NOMO-1 treated with dmso at 0.1 percent for 144 hours (cell line): ENCODE data around the gene ZNF268.

Source experiments
- DNase-seq: peaks from one replicate; lab custom pipeline; 2025; ENCODE audit not compliant: unreplicated experiment; lab: John Stamatoyannopoulos, UW

ZNF268 gene

GRCh38 chr12:133181238-133181959 is at the start of gene ZNF268:
TSS of gene ZNF268 (plus strand) at chr12:133181495. CDS start at chr12:133181998, 503 bp downstream.
- DNase-seq = peak; percentile 90

GRCh38 chr12:133135747-133136146 is 45.5 kb upstream of the ZNF268 start:
- no peak for DNase-seq

- DNase-seq = no peak
Measured at GRCh38 chr12:133145981-133146380, 35.3 kb upstream of the ZNF268 start.

GRCh38 chr12:133156125-133156690 is 25.1 kb upstream of the ZNF268 start:
- DNase-seq = no peak

GRCh38 chr12:133165776-133166175 is 15.5 kb upstream of the ZNF268 start:
- no peak for DNase-seq

GRCh38 chr12:133172491-133172890 is 8.8 kb upstream of the ZNF268 start:
- DNase-seq = no peak

- no peak for DNase-seq
Measured at GRCh38 chr12:133174901-133175300, 6.4 kb upstream of the ZNF268 start.

GRCh38 chr12:133180669-133181068 is 626 bp upstream of the ZNF268 start:
- no peak for DNase-seq

- DNase-seq = no peak
Measured at GRCh38 chr12:133190176-133190575, 8.9 kb downstream of the ZNF268 start.

GRCh38 chr12:133192847-133193246 is 11.6 kb downstream of the ZNF268 start:
- no peak for DNase-seq

GRCh38 chr12:133201888-133202287 is 20.6 kb downstream of the ZNF268 start:
- DNase-seq = no peak

GRCh38 chr12:133202493-133203343 is 21.4 kb downstream of the ZNF268 start:
- DNase-seq = no peak

- DNase-seq = no peak
Measured at GRCh38 chr12:133203344-133204263, 22.3 kb downstream of the ZNF268 start.

- DNase-seq = no peak
Measured at GRCh38 chr12:133204264-133204603, 22.9 kb downstream of the ZNF268 start.

GRCh38 chr12:133206390-133206789 is 25.1 kb downstream of the ZNF268 start:
- DNase-seq = no peak

- no peak for DNase-seq
Measured at GRCh38 chr12:133215724-133216123, 34.4 kb downstream of the ZNF268 start.

- DNase-seq = no peak
Measured at GRCh38 chr12:133217219-133217618, 35.9 kb downstream of the ZNF268 start.

- DNase-seq = no peak
Measured at GRCh38 chr12:133220521-133220920, 39.2 kb downstream of the ZNF268 start.

GRCh38 chr12:133221241-133221640 is 39.9 kb downstream of the ZNF268 start:
- DNase-seq = no peak

- no peak for DNase-seq
Measured at GRCh38 chr12:133222211-133222610, 40.9 kb downstream of the ZNF268 start.

GRCh38 chr12:133225527-133225926 is 44.2 kb downstream of the ZNF268 start:
- no peak for DNase-seq
